Activated T-cell treated with anti-CD3 and anti-CD28 coated beads for 4 hours (primary cell): ENCODE data around the gene WEE1.

Experiments
- DNase-seq: peaks from one replicate; pipeline ENCODE4 v3.0.0-alpha.2; 2020

Gene WEE1

DNA sequence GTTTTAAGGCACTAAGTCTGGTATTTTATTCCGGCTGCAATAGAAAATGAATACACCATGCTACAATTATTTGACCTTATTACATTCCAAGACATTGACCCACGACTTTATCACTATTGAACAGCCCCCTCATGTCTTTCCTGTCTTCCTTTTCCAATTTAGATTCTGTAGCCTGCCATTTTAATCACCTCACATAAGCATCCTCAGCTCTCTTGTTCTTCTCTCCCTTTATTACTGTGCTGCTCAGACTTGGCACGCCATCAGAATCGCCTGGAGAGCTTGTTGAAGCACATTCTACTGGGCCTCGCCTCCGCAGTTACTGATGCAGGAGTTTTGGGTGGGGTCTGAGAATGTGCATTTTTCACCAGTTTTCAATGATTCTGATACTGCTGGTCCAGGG is 51.7 kb downstream of the WEE1 start:
- DNase-seq: no peak

DNA sequence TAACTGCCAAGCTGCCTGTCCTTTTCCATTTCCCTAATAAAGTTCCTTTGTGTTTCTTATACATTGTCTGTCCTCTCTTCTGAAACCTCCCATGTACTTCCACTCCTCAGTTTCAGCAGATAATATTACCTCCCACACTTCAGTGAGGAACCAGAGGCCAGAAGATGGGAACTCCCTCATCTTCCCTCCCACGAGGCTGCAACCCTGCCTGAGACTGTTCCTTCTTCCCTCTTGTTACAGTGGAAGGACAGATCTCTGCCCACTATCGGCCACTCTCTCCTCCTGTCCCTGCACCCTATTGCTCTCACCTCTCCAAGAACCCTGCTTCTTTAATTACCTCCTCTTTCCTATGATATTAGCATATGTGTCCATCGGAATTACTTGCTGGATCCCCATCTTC is 52.3 kb downstream of the WEE1 start:
- DNase-seq: no peak

DNA sequence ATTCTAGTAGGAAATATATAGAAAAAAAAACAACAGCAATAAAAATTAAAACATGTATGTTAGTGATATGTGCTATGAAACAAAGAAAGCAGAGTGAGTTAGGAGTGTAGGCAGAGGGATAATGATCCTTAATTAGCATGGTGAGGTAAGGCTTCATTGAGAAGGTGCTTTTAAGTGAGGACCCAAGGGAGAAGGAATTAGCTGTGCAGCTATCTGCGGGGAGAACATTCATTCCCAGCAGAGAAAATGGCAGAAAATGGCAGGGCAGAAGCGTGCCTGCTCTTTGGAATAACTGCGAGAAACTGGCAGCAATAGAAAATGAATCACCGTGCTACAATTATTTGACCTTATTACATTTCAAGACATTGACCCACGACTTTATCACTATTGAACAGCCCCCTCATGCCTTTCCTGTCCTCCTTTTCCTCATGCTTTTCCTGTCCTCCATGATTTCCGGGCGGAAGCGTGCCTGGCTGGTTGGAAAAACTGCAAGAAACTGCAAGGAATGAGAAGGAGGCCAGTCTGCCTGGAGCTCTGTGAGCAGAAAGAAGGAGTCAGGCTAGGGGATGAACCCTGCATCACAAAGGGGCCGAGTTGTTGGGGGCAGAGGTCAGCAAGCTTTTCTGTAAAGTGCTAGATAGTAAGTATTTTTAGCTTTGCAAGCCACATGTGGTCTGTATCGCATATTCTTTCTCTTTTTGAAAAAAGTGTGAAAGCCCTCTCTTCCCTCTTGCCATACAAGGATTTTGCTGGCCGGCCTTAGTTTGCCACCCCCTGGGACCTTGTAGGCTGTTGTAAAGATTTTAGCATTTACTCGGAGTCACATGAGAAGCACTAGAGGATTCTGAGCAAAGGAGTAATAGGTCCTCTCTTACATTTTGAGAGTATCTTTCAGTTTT is 53.3 kb downstream of the WEE1 start:
- no peak for DNase-seq

DNA sequence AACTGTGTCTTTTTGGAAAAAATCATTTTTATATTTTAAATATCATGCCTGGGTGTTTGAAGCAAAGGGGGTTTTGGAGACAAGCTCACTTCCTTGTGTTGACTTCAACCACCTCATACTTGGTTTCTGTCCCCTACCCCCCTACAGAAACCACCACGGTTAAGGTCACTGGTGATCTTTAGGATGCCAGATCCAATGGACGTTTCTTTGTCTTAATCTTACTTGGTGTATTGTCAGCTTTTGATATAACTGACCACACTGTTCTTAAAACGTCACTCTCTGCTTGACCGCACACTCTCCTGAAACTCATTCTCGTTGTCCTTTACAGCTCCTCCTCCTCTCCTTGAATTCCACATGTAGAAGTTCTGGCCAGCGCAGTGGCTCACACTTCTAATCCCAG is 55.6 kb downstream of the WEE1 start:
- no peak for DNase-seq

DNA sequence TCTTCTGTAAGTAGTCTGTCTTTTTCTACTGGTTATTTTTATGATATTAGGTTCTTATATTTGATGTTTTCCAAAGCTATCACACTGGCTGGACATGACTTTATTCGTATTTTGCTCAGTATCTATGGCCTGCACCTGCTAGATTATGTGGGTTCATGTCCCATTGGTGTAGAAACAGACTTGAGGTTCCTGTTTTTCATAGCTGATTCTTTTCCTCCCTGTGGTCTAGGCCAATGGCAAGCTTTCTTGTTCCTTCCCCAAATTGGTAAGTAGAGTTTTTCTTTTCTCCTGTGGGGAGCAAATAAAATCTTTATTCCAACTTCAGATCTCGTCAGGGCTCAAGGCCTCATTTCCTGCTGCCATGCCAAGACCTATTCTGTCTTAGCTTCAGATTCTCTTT is 60.2 kb downstream of the WEE1 start:
- DNase-seq: no peak

DNA sequence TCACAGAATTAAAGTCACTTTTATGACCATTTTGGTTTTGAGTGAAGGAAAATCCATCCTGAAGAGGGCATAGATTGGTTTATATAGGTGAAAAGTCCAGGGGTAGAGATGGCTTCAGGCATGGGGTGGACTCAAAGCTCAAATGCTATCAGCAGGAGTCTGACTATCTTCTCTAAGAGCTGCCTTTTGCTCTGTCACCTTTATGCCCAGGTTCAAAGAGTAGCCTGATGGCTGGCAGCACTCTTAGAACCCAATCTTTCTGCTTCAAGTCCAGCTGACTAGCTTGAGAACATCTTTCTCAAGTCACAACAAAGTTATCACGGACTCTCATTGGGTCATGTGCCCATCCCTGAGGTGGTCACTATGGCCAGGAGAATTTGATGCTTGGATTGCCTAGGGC is 63.2 kb downstream of the WEE1 start:
- DNase-seq: no peak

DNA sequence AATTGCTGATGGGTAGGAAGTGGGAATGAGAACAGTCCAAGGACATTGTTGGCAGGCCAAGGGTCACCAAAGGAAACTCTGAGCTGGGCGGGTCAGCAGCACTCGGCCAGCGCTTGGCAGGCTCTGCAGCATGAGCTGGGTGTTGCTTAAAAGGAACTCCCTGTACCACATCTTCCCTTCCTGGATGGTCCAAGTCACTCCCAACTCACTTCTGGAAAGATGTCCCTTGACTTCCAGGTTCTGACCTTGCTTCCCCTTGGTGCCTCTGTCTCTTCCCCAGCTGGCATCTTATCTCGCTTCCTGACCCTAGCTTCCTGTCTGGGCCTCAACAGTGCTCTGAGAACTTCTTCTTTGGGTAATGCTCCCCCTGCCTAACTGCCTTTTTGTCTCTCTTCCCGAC is 65.6 kb downstream of the WEE1 start:
- DNase-seq: no peak
